HG02981 (cell line): Measurements from ENCODE around the gene PGBD5.
A peak's percentile ranks its signal among the peaks of the same experiment; 100 is the strongest.

Source experiments
- ATAC-seq: cut with Tn5 transposase; IDR thresholded peaks from one replicate; pipeline ENCODE4 v1.9.1; 2021; ENCODE audit warnings: mild to moderate bottlenecking, moderate library complexity; ENCODE audit not compliant: unreplicated experiment

PGBD5 gene

GRCh38 chr1:230283678-230284077 lies 142.5 kb downstream of the PGBD5 start:
- no peak for ATAC-seq

- ATAC-seq = no peak
Measured at GRCh38 chr1:230282157-230282556, 144.0 kb downstream of the PGBD5 start.

GRCh38 chr1:230281556-230281955 lies 144.6 kb downstream of the PGBD5 start:
- ATAC-seq = no peak

DNA sequence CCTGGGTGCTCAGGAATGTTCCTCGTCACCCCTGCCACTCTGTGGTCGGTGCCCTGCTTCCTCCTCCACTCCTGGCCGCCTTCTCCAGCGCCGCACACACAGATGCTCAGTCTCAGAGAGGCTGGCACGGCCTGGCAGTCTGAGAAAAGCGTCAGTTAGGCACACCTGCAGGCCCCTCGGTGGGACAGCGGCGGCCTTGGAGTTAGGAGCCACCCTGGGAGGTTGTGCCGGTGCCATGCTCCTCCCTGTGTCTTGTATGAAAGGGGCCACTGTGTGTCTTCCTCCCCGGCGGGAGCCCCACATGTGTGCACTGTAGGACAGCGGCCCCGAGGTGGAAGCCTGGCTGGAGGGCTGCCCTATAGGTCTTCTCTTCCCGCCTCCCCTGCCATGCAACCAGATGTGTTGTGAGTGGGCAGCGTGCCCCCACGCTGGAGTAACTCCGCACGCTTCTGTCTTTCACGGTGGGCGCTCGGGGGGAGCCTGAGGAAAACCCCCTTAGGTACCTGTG lies 145.2 kb downstream of the PGBD5 start:
- no peak for ATAC-seq

DNA sequence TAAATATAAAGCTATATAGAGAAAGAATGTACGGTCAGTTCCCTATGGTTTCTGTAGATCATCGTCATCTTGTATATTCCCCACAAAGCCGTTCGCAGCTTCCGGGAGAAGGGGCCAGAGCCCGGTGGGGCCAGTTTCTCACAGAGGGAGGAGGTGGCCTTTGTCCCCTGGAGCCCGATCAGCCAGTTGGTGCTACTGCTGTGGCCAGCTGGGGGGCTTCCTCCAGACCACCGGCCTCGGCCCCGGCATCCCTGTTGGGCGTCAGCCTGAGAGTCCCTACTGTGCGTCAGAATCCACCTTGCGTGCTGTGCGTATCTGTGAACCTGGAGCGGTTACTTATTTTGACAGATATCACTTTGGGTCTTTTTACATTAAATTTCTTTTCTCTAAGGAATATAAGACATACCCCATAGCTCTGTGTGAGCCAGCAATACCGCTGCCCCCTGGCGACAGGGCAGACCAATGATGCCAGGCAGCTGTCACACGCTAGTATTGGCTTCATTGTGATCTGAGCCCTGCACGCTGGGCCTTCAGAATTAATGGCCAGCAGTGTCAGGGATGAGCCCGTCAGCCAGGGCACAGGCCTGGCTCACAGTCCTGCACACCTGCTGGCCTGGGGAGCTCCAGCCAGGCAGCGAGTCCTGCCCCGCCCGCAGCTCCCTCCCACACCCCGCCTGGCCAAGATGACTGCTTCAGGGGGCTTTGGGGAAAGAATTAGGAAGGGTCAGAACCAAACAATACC lies 145.9 kb downstream of the PGBD5 start:
- no peak for ATAC-seq

DNA sequence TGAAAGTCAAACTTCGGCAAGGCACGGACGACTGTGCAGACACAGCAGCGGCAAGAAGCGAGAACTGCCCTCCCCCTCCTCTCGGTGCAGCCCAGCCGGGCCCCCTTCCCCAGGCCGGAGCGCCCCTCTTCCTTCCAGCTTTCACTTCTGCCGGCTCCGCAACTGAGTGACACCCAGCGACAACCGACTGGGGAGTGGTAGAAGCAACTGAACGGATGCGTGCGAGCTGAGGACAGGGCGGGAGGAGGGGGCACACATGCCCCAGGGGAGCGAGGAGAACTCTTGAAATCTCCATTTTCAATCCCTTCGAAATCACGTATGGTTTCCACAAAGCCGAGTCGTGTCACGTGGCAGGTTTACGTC lies 146.6 kb downstream of the PGBD5 start:
- no peak for ATAC-seq

GRCh38 chr1:230278871-230279582 lies 147.1 kb downstream of the PGBD5 start:
- no peak for ATAC-seq

- ATAC-seq = no peak
Measured at GRCh38 chr1:230278376-230278775, 147.8 kb downstream of the PGBD5 start.

GRCh38 chr1:230277201-230278025 lies 148.7 kb downstream of the PGBD5 start:
- ATAC-seq = no peak

DNA sequence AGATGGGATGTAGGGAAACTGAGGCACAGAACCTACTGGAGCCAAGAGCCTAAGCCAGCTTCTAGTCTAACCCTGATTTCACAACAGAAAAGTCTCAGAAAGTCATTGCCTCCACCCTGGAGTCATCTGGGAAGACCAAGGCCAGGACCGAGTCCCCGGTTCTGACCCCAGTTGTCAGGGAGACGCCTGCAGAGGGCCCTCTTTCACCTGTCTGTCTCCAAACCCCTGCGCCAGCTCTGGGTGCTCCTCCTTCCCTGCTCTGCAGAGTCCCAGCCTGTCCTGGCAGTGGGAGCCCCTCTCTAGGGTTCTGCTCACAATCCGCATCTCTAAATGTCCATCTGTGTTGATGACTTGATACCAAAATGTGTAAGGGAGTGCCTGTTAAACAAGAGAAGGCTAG lies 149.7 kb downstream of the PGBD5 start:
- ATAC-seq = no peak

- no peak for ATAC-seq
Measured at GRCh38 chr1:230274254-230274653, 151.9 kb downstream of the PGBD5 start.

GRCh38 chr1:230273141-230273710 lies 152.9 kb downstream of the PGBD5 start:
- ATAC-seq = no peak

- no peak for ATAC-seq
Measured at GRCh38 chr1:230272557-230272956, 153.6 kb downstream of the PGBD5 start.

DNA sequence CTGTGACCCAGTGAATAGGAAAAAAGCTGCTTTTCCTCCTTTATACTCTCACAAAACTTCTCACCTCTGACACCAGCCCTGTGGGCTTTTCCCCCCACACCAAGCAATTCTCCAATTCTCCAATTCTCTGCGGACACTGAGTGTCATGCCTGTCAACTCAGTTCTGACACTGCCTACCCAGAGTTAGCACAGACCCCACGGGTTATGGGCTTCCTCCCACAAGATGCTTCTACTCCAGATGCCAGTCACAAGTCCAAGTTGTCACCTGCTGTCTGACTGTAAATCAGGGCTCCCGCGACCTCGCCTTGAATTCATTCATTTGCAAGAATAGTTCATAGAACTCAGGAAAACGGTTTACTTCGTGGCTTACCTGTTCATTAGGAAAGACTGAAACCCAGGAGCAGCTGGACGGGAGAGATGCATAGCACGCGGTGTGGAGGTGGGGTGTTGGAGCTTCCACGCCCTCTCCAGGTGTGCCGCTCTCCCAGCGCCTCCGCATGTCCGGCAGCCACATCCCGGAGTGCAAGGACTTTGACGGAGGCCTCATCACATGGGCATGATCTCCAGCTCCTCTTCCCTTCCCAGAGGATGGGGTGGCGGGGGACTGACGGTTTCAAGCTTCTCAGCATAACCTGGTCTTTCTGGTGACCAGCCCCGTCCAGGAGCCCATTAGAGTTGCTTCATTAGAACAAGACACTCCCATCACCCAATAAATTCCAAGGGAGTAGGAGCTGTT lies 154.7 kb downstream of the PGBD5 start:
- no peak for ATAC-seq

GRCh38 chr1:230270559-230271281 lies 155.4 kb downstream of the PGBD5 start:
- ATAC-seq = peak; percentile 59

DNA sequence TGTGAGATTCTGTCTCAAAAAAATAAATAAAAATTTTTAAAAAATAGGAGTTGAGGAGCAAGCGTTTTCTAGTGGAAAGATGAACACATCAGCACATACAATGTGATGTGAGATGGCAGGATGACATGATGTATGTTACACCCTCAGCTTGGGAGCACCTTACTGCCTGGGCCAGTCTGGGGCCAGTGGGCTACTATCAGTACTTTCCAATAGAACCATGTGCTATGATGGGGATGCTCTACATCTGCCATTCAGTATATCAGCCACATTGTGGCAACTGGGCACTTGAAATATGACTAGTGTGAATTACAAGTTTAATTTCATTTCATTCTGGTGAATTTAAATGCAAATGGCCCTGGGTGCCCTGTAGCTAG lies 156.0 kb downstream of the PGBD5 start:
- peak; percentile 26 for ATAC-seq

DNA sequence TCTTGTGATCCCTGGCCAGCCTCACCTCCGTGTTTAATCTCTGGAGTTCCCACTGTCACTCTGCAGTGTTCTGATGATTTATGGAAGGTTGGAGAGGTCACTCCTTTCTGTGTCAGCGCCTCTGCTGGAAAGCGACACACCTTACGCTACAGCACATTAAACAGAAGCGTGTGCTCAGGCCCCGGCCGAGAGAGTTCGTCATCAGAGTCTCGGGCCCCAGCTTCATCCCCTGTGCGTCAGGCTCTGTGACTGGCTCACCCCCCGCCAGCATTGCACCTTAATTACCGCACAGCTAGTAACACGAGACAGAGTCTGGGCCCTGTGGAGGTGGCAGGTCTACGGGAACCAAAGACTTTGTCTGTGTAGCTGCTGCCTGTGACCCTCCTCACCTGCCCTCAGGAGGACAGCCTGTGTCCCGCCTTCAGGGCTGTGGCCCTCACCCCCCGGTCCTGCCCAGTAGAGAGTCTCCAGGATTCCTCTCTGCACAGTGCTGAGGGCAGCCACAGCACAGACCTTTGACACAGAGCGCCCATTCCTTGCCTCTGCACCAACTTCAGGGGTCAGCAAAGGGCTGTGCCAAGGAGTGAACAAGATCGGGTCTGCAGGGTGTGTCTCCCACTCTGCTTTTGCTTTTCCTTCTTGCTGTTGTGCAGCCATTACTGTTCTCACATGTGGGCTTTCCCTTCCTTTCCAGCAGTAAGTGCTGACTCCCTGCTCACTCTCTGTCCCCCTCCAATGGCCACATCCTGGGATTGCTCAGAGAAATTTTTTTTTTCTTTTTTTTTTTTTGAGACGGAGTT lies 157.6 kb downstream of the PGBD5 start:
- ATAC-seq = no peak

DNA sequence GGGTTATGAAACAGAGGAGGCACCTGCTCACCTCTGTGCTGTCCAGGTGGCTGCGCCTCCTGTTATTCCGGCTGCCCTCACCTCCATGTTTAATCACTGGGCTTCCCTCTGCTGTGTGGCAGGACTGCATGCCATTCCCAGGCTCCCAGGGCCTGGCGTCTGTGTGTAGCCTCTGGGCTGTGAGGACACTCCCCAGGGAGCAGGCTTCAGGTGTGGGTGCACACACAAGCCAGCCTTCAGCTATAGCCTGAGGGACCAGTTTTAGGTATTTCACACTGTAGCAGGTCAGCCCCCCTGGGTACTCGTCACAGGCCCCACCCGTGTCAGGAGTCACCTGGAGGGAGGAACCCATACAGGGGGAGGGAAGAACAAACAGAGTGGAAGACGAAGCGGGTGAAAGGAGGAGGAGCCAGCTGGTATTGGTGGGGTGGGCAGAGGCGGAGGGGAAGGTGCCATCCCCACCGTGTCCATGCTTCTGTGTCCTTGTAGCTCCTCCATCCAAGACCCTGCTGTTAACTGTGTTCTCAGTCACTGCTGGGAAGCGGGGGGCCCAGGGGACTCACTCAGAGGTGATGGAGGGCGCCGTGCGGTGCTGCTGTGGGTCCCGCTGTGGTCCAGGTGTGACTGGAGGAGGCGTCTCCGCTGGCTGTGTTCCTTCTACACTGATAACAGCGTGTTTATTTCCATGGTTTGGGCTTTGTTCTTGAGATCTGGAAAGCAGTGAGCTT lies 158.6 kb downstream of the PGBD5 start:
- ATAC-seq = no peak
